Body of pancreas (tissue), 4 donors: ENCODE results near the gene WDR18.

Experiments used
- CTCF ChIP-seq, 7 experiments: fragments of 450-650 bp in 4 of 7; fragments of 200-600 bp in 3 of 7; sonication (generic) in 3 of 7; IDR thresholded peaks; one replicate each; pipeline ENCODE4 v1.5.1; 2016 to 2019; ENCODE audit warnings: antibody characterized with exemption in 7 of 7
- POLR2A ChIP-seq, 3 donors: fragments of 450-650 bp; IDR thresholded peaks; one replicate each; pipeline ENCODE4 v1.6.1; 2016; ENCODE audit warnings: antibody characterized with exemption in 3 of 3, mild to moderate bottlenecking in 2 of 3

- TF ChIP-seq CTCF (IDR thresholded peaks at IDR 0.05): peak; percentile 76 to 96 (median 83)
- TF ChIP-seq POLR2A (IDR thresholded peaks at IDR 0.05): no peak
Measured at GRCh38 chr19:1001538-1002166, 17.5 kb downstream of the WDR18 start.
